HG03432 (cell line): ENCODE measurements around the gene GRB2.

Experiments
- ATAC-seq: cut with Tn5 transposase; IDR thresholded peaks from one replicate; pipeline ENCODE4 v1.9.1; 2021; ENCODE audit warnings: mild to moderate bottlenecking, moderate library complexity; ENCODE audit not compliant: unreplicated experiment

The GRB2 gene

DNA sequence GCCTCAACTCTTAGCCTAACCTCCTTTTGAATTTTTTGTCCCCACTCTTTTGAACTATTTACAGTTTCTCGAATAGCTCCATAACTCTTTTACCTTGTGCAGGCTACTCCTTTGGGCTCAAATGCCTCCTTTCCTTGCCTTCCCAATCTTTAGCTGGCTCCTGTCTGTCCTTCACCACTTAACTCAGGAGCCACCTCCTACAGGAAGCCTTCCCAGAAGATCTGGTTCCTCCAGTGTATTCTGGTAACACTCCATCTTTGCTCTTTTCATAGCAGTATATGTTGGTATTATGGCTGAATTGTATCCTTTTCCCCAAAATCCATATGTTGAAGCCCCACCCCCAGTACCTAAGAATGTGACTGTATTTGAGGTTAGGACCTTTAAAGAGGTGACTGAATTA, 9.0 kb upstream of the GRB2 start:
- no peak for ATAC-seq

DNA sequence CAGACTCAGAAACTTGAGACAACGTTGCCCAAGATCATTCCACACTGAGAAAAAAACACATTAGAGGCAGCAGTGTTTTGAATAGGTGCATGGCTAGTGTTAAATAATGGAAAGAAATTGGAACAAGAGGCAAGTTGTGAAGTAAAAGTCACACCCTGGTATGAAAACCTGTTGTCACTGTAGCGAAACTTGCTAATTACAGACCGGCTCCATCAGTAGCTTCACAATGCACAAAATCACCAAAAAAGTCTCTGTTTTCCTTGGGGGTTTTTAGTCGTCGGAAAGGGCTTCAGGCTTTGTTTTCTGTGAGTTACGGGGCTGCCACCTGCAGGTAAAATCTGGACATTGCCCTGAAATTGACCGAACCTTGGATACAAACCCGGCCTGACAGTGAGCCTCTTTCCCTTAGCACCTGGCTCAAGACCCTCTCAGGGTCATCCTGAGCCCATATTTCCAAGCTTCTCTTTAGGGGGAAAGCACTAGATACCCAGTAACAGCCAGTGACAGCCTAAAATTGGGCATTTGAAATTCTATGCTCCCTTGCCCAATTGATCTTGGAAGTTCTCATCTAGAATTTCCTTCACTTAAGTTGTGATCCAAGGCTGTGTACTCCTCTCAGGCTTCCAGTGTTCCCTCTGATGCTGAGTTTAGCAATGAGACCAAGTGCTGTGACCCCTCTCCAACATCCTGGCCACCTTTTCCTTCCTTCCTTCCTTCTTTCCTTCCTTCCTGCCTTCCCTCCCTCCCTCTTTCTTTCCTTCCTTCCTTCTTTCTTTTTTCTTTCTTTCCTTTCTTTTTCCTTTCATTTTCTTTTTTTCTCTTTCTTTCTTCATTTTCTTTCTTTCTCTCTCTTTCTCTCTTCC, 7.2 kb upstream of the GRB2 start:
- ATAC-seq: peak; percentile 49

DNA sequence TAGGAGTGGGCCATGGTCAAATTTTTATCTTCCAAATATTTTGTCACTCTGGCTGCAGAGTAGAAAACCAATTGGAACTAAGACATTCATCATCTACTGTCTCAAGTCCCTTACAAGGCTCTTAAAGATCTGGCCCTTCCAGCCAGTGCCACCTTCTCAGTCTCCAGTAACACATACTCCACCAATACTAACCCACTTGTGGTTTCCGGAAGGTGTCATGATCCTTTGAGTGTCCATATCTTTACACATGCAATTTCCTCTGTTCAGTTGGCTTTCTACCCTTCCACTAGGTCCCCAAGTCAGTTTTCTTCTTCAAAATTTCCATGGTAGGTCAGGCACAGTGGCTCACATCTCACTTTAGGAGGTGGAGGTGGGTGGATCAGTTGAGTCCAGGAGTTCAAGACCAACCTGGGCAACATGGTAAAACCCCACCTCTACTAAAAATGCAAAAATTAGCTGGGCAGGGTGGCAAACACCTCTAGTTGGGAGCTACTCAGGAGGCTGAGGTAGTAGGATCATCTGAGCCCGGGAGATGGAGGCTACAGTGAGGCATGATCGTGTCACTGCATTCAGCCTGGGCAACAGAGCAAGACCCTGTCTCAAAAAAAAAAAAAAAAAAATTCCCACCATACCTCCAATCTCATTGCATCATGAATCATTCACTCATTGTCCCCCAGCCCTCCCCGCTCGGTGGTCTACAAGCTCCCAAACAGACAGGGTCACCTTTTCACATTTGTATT, 6.0 kb upstream of the GRB2 start:
- ATAC-seq: no peak

DNA sequence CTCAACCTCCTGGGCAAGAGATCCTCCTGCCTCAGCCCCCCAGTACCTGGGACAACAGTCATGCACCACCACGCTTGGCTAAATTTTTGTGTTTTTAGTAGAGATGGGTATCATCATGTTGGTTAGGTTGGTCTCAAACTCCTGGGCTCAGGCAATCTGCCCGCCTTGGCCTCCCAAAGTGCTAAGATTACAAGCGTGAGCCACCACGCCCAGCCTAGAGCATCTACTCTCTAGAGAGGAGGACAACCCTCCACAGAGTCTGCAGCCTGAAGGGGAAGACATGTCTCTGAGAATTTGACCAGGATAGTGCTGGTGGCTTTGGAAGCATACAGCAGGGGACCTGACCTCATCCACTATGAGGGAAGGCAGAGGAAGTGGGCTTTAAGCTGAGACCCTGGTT, 4.7 kb upstream of the GRB2 start:
- ATAC-seq: no peak

DNA sequence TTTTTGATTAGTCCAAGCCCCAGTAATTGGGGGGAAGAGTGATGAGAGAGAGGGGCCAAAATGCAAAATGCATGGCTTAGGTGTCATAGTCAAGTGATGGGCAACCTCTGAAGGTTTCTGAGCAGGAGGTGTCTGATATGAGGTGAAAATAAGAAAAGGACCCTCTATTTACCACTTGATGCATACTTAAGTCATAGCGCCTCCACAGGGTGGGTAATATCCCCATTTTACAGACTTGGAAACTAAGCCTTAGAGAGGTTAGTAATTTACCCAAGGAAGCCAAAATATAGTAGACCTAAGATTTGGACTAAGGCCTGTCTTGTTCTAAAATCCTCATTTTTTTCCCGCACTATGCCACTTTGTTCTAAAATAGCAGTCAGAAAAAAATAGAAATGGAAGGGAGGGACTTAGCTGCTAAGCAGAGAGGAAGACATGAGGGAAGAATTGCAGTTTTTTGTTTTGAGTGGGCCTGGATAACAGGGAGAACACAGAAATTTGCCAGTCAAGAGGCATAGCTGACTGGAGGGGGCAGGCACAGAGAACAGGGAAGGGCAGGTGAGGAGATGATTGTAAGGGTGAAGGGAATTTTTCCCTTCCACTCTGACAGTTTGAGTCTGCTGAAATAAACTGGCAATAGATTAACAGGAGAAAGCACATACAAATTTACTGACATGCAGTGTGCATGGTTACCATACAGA, 2.3 kb upstream of the GRB2 start:
- no peak for ATAC-seq

DNA sequence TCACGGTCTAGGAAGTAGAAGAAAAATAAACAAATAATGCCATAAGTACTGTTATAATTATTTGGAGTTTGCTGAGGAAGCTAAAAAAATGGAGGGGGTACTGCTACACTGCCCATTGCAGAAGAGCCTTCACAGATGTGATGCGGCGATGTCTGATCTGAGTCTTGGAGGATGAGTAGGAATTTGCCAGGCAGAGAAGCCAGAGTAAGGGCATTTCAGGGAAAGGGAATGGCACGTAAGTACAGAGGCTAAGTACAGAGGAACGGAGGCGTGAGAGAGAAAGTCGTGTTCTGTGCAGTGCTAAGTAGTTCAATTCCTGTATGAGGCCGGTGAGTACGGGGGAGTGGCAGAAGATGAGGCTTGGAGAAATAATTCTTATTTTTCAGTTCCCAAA, 741 bp upstream of the GRB2 start:
- no peak for ATAC-seq

DNA sequence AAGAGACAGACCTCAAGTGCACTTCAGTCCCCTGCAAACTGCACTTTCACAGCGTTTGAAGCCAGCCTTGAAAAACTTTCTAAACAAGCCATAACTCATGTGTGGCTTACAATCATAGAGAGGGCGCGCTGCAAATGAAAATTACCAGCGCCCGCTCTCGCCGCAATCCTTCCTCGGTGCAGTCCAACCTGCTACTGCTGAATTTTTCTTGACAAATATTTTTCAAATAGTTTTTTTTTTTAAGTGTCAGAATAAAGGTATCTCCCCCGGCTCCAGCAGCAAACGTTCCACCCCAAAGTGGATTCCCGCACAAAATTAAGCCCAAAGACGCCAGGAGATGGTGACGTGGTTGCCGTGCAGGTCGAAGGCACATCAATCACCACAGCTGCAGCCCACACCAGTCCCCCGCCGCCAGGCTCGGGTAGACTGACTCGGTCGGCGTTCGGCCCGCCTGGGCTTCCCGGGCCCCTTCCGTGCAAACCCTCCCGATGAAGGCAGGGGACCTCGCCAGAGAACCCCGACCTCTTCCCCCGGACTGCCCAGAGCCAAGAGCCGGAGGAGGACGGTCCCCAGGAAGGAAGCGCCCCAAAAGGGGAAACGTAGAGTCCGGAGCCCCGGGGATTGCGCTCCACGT, 630 bp downstream of the GRB2 start:
- ATAC-seq: peak; percentile 28

DNA sequence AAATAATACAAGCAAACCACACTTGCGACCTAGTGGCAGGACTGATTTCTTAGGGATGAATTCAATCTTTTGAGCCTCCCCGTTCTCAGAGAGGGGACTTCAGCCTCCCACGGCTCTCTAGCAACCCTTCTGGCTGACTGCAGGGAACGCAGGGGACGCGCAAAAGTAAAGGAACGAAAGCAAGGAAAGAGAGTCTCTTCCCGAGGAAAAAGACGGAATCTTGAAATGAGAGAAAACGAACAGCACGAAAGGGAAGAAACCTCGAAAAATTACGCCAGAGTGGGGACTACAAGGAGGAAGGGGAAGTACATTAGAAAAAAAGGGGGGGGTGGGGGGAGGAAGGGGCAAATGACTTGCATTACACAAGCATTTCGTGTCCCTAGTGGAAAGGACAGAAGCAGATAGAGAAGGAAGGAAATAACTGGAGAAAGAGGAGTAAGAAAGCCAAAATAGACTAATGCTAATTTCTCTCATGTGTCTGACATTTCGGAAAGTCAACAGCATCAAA, 1.2 kb downstream of the GRB2 start:
- no peak for ATAC-seq

DNA sequence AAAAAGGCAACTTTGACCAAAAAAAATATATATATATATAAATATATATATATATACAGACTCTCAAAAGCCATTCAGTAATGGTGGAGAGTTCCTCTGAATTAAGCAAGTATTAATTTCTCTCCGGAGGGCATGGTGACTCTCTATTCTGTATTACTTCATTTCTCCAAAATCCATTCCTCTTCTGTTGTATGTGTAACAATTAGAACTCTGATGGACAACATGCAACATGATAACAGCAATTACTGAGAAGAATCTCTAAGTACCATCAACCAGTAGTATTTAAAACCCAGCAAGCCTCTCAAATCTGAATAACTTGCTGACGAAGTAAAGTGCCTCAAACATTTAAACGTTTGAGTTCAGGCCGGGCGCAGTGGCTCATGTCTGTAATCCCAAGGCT, 2.3 kb downstream of the GRB2 start:
- ATAC-seq: no peak

DNA sequence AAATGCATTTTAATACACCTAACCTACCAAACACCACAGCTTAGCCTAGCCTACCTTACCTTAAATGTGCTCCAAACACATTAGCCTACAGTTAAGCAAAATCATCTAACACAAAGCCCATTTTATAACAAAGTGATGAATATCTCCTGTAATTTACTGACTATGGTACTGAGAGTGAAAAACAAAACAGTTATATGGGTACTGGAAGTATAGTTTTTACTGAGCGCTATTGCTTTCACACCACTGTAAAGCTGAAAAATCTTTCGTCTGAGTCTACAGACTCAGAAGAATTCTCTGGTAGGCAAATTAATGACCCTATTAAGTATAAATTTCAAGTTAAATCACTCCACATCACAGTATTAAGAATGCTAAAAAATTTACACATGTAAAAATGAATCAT, 3.5 kb downstream of the GRB2 start:
- no peak for ATAC-seq

DNA sequence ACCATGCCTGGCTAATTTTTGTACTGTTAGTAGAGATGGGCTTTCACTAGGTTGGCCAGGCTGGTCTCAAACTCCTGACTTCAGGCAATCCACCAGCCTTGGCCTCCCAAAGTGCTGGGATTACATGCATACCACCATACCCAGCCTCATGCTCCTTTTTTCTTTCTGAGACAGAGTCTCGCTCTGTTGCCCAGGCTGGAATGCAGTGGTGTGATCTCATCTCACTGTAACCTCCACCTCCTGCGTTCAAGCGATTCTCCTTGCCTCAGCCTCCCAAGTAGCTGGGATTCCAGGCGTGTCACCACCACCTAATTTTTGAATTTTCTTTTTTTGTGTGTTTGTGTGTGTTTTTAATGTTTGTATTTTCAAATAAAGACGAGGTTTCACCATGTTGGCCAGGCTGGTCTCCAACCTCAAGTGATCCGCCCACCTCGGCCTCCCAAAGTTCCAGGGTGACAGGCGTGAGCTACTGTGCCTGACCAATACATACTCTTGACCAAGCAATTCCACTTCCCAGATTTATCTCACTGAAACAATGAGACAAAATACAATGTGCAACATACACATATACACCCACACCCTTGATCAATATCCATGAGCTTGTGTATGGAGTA, 5.0 kb downstream of the GRB2 start:
- ATAC-seq: no peak

DNA sequence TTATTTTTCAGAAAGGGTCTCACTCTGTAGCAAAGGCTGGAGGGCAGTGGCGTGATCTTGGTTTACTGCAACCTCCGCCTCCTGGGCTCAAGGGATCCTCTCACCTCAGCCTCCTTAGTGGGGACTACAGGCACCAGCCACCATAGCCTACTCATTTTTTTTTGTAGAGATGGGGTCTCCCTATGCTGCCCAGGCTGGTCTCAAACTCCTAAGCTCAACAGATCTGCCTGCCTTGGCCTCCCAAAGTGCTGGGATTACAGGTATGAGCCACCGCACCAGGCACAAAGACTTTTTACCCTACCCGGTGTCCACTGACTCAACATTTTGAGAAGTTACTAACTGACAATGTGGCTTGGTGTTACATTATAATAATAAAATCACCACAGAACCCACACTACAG, 7.2 kb downstream of the GRB2 start:
- ATAC-seq: no peak

DNA sequence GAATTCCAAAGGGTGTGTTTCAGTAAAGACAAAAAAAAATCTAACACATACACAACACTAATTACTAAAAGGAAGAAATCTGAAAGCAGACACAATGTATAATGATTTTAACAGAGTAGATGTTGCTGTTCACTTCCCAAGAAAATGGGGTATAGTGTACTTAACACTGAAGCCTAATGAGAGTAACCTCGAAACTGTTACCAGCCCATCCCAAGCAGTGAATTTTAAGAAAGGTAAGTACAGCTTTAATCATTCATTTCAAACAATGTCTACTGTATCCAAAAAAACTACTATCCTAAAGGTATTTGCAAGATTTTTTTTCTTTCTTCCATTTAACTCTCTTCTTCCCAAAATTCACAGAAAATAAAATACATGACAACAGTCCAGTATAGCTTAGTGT, 8.3 kb downstream of the GRB2 start:
- ATAC-seq: no peak

DNA sequence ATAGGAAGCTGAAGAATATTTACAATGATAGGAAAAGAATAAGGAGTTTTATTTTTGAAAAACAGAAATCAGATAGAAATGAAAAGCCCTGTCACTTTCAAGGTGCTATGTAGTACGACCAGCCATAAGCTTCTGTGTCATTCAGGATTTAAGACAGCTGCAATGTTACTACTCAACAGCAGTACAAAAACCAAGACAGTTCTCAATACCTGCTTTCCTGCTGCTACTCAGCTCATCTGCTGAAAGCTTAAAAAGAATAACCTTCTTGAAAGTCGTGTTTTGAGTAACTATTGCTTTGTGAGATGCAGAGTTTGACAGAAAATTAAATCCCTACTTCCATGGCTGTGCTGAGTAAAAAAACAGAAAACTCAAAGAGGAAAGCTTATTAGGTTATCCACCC, 8.7 kb downstream of the GRB2 start:
- no peak for ATAC-seq

DNA sequence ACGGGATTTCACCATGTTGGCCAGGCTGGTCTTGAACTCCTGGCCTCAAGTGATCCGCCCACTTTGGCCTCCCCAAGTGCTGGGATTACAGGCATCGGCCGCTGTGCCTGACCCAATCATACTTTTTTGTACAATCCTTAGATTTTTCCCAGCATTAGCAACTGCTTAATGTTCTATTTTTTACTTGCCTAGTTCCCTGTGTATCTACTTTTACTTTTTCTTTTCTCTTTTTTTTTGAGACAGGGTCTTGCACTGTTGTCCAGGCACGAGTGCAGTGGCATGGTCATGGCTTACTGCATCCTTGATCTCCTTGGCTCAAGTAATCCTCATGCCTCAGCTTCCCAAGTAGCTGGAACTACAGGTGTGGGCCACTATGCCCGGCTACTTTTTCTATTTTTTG, 9.5 kb downstream of the GRB2 start:
- no peak for ATAC-seq

DNA sequence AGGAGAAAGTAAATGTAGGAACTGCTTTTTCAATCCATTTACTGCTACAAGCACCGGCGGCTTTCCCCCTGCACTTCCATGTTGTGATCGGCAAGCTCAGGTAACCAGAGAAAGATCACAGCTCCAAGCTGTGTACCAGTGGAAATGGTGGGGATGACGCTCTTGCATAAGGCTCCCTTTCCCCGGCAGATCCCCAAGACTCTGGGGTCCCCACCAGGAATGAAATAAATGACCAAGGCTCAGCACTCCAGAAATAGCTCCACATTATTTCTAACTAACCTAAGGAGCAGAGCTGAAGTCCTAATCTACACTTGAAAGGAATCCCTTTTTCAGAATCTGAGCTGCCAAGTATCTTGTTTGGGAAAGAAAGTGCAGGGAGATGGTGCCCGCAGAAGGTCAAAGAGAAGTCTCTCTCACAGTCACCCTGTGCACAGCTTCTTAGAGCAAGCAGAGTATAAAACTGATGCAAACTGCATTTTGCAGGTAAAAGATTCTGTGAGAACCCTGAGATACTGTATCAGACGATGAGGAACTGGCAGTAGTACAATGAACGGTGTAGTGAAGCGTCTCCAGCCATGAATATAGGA, 11.1 kb downstream of the GRB2 start:
- peak; percentile 16 for ATAC-seq

DNA sequence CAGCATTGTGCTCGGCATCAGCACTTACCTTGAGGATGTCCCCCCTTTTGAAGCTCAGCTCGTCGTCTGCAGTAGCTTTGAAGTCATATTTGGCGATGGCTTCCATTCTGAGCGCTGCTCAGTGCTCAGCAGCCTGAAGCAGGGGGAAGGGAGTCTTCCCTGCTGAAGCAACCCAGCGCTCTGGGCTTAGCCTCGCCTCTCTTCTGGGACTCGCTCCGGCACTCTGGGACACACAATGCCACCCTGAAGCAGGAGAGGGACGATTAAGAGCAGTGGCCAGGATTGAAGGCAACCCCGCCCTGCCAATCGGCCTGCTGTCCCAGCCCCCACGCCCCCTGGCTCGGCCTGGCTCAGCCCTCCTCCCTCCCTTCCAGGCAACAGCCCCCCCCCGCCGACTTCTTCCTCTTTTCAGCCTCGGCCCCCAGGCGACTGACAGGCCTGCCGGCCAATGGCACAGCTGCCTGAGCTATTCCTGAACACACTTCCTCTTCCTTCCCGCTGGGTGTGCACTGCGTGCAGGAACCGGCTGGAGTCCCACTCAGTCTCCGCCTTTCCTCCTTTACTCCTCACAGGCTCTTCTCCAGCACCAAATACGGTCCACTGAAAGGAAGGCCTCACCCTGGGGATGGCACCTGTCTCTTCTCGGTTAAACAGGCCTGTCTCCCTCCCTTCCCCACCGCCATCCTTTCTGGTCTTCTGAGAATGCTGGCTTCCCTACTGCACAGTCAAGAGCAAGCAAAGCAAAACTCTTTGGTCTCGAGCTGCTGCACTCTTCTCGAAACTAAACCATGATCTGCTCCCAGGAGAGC, 11.8 kb downstream of the GRB2 start:
- peak; percentile 65 for ATAC-seq

DNA sequence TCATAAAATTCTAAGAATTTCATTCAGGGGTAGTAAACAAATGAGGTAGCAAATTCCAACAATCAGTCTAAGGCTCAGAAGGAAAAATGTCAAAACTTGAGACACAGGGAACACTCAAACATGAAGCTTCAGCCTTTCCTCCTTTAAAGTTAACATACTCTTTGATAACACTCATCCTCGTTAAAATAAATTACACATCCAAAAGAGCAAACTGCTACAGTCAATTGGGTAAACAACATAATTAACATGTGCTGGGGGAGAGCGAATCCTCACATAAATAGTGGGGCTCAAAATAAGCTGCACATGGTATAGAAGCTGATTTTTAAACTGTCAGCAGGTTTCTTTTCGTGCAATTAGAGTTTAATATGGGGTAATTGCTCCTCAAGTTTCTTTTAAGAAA, 12.9 kb downstream of the GRB2 start:
- no peak for ATAC-seq

DNA sequence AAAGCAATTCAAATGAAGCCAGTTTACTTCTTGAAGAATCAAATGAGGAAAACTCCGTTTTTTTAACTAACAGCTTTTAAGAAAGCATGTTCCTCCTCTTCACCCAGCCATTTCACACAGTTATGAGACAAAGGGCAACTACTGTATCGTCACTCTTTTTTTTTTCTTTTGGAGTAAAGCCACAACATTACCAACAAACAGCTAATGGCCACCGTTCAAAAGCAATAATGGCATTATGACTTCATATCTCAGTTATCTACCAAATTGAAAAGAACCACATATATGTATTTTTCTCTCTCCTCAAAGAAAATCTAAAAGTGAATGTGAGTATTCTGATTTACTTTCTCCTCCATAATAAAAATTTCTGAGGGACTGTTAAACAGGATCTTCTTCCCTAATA, 14.5 kb downstream of the GRB2 start:
- no peak for ATAC-seq
